ENCODE measurements around the gene AKAP11. TPM values are rescaled to one million over a fixed set of nuclear protein-coding genes. Genes with fewer than 3 reads are reported as not detected.

The AKAP11 gene
- total RNA-seq, 4 donors from 2014 or later = 15.0 to 34.6 (median 26.5) TPM

- no peak for DNase-seq
- H3K36me3 ChIP-seq = no peaks in the 10 kb centered on the region
- WGBS, 2 donors (ENCODE audit: low coverage in 1 of 2) = 20 to 35% methylated on average over 3 to 6 of the region's 6 CpGs
- no peaks in the 10 kb centered on the region for H3K4me1 ChIP-seq
- H3K27me3 ChIP-seq = no peaks in the 10 kb centered on the region
- H3K9me3 ChIP-seq = no peaks in the 10 kb centered on the region
- TF ChIP-seq POLR2A (IDR thresholded peaks at IDR 0.05) (no peak), POLR2AphosphoS5 (IDR thresholded peaks at IDR 0.05) (no peak), EP300 (IDR thresholded peaks at IDR 0.05; ENCODE audit: low read depth) (no peak)
- TF ChIP-seq, protein P1, sequence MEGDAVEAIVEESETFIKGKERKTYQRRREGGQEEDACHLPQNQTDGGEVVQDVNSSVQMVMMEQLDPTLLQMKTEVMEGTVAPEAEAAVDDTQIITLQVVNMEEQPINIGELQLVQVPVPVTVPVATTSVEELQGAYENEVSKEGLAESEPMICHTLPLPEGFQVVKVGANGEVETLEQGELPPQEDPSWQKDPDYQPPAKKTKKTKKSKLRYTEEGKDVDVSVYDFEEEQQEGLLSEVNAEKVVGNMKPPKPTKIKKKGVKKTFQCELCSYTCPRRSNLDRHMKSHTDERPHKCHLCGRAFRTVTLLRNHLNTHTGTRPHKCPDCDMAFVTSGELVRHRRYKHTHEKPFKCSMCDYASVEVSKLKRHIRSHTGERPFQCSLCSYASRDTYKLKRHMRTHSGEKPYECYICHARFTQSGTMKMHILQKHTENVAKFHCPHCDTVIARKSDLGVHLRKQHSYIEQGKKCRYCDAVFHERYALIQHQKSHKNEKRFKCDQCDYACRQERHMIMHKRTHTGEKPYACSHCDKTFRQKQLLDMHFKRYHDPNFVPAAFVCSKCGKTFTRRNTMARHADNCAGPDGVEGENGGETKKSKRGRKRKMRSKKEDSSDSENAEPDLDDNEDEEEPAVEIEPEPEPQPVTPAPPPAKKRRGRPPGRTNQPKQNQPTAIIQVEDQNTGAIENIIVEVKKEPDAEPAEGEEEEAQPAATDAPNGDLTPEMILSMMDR (IDR thresholded peaks at IDR 0.05) = no peak
- peak overlapping the region in 1 of 4 donors; percentile 22 for H3K27ac ChIP-seq
- H3K4me3 ChIP-seq = no peak overlapping the region
- intact Hi-C loops (cut with DNase I; ENCODE audit: low total_unique reads) (no loop called here), in situ Hi-C loops (cut with MboI; ENCODE audit: low pct_ligation_motif_present in 1 of 4, low pct_unique_long_range_greater_than_20kb in 1 of 4, low sequenced_read_pairs in 3 of 4) (no loop called here)
Measured at GRCh38 chr13:42354241-42355091, 82.5 kb downstream of the AKAP11 start.

DNA sequence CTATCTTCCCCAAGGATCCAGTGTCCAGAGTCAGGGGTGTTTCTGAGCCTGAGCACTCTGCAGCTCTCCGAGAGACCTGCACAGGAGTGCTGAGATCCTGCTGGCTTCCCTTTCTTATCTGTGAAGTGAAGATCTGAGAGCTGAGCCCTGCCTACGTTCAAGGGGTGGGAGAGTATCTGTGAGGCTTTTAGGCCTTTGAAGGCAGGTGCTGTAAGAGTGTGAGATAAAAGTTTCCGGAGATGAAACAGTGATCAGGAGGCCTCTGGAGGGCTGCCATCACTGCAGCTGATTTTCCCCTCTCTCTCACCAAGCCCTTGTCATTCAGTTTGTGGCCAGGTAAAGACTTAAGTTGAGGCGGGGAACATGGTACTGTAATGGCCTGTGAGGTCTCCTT lies 83.1 kb downstream of the AKAP11 start:
- Histone ChIP-seq H3K9me3 (no peaks in the 10 kb centered on the region), H3K4me1 (no peaks in the 10 kb centered on the region), H3K36me3 (no peaks in the 10 kb centered on the region), H3K27me3 (no peaks in the 10 kb centered on the region), H3K4me3 (no peak overlapping the region), H3K27ac (no peak overlapping the region)
- intact Hi-C loops (cut with DNase I; ENCODE audit: low total_unique reads) (no loop called here), in situ Hi-C loops (cut with MboI; ENCODE audit: low pct_ligation_motif_present in 1 of 4, low pct_unique_long_range_greater_than_20kb in 1 of 4, low sequenced_read_pairs in 3 of 4) (no loop called here)
- DNase-seq = no peak
- no peak for TF ChIP-seq POLR2AphosphoS5 (IDR thresholded peaks at IDR 0.05)
- TF ChIP-seq, protein P1 (IDR thresholded peaks at IDR 0.05) = no peak
- TF ChIP-seq EP300 (IDR thresholded peaks at IDR 0.05; ENCODE audit: low read depth) = no peak
- WGBS, 2 donors (ENCODE audit: low coverage in 1 of 2) = 90% methylated on average over 4 of the region's 4 CpGs; no CpG with 5 or more reads in 1 of the 2 donors

DNA sequence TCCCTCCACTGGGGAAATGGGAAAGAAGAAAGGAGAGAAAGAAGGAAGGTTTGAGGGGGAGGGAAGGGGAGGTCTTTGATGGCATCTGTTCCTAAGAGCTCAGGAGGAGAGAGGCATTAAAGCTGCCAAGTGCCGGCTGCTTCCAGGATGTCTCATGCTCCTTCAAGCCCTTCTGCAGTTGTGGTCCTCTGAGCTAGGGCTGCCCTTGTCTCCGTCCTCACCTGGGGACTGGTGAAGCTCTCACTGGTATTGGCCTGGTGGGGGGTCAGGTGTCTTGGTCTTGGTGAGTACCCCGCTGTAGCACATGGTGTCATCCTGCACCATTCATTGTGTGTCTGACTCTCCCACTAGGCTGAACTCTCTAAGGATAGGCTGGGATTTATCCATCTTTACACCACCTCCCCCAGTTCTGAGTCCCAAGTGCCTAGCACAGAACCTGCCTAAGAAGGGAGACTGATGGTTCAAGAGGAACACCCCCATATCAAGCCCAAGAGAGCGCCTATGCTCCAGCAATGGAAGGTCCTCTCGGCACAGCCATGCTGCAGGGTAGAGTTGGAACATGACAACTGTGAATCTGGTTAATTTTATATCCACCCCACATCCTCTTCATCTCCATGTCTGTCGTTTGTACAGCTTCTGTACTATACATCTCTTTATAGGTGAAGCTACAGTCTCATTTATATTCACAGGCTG lies 83.7 kb downstream of the AKAP11 start:
- Histone ChIP-seq H3K4me3 (no peak overlapping the region), H3K4me1 (no peaks in the 10 kb centered on the region), H3K36me3 (no peaks in the 10 kb centered on the region), H3K27me3 (no peaks in the 10 kb centered on the region), H3K27ac (no peak overlapping the region), H3K9me3 (no peaks in the 10 kb centered on the region)
- TF ChIP-seq POLR2A (IDR thresholded peaks at IDR 0.05) (no peak), POLR2AphosphoS5 (IDR thresholded peaks at IDR 0.05) (no peak), EP300 (IDR thresholded peaks at IDR 0.05; ENCODE audit: low read depth) (no peak)
- TF ChIP-seq, protein P1 (IDR thresholded peaks at IDR 0.05) = no peak
- DNase-seq = no peak
- intact Hi-C loops (cut with DNase I; ENCODE audit: low total_unique reads) (no loop called here), in situ Hi-C loops (cut with MboI; ENCODE audit: low pct_ligation_motif_present in 1 of 4, low pct_unique_long_range_greater_than_20kb in 1 of 4, low sequenced_read_pairs in 3 of 4) (no loop called here)
- WGBS, 2 donors (ENCODE audit: low coverage in 1 of 2) = 83 to 91% methylated on average over 1 to 6 of the region's 6 CpGs

DNA sequence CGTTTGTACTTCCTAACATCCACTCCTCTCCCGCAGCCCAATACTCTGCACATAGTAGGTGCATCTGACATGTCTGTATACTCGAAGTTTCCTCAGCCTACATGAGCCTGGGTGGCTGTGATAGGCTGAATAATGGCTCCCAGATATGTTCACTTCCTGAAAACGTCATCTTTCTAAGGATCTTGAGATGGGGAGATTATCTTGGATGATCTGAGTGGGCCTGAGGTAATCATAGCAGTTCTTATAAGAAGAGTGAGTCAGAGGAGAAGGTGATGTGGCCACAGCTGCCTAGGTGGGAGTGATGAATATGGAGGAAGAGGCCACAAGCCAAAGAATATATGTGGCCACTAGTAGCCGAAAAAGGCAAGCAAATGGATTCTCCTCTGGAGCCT lies 84.2 kb downstream of the AKAP11 start:
- 78 to 100% methylated on average over 3 to 5 of the region's 5 CpGs for WGBS, 2 donors (ENCODE audit: low coverage in 1 of 2)
- intact Hi-C loops (cut with DNase I; ENCODE audit: low total_unique reads) = no loop called here

More for the DNA sequence above, 84.2 kb downstream of the AKAP11 start:
- Histone ChIP-seq H3K36me3 (no peaks in the 10 kb centered on the region), H3K27ac (no peak overlapping the region), H3K4me3 (no peak overlapping the region), H3K9me3 (no peaks in the 10 kb centered on the region), H3K4me1 (no peaks in the 10 kb centered on the region), H3K27me3 (no peaks in the 10 kb centered on the region)
- TF ChIP-seq, protein P1 (IDR thresholded peaks at IDR 0.05) = no peak
- TF ChIP-seq EP300 (IDR thresholded peaks at IDR 0.05; ENCODE audit: low read depth) (no peak), POLR2AphosphoS5 (IDR thresholded peaks at IDR 0.05) (no peak), POLR2A (IDR thresholded peaks at IDR 0.05) (no peak)
- DNase-seq = no peak
- in situ Hi-C loops (cut with MboI; ENCODE audit: low pct_ligation_motif_present in 1 of 4, low pct_unique_long_range_greater_than_20kb in 1 of 4, low sequenced_read_pairs in 3 of 4) = no loop called here

Measured in transverse colon (tissue), 4 donors.